ENCODE data around the gene HPS1.

DNA sequence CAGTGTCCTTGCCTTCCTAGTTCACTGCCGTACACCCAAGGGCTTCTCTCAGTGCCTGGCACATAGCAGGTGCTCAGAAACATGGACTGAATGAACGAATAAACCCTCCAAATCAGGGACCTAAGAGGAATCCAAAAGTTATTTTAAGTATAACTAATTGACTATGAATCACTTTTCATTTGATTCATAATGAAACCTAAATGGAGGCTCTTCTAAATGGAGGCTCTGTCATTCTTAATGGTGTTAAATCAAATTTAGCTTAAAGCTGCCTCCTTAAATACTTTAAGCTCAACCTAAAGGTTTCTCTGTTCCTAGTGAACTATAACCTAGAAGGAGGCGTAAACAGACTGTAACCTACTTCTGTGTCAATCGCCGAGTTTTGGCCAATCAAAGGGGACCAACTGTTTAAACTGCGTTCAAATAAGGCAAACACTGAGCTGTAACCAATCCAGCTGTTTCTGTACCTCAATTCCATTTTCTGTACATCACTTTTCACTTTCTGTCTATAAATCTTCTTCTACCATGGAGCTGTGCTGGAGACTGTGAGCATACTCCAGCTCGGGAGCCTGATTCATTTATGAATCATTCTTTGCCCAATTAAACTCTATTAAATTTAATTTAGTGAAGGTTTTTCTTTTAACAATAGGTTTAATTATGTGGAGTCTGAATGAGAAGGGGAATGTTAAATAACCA, 42.8 kb downstream of the HPS1 start:
- TF ChIP-seq, protein P1, sequence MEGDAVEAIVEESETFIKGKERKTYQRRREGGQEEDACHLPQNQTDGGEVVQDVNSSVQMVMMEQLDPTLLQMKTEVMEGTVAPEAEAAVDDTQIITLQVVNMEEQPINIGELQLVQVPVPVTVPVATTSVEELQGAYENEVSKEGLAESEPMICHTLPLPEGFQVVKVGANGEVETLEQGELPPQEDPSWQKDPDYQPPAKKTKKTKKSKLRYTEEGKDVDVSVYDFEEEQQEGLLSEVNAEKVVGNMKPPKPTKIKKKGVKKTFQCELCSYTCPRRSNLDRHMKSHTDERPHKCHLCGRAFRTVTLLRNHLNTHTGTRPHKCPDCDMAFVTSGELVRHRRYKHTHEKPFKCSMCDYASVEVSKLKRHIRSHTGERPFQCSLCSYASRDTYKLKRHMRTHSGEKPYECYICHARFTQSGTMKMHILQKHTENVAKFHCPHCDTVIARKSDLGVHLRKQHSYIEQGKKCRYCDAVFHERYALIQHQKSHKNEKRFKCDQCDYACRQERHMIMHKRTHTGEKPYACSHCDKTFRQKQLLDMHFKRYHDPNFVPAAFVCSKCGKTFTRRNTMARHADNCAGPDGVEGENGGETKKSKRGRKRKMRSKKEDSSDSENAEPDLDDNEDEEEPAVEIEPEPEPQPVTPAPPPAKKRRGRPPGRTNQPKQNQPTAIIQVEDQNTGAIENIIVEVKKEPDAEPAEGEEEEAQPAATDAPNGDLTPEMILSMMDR (IDR thresholded peaks at IDR 0.05; ENCODE audit: insufficient read depth, low read depth, low read length), result no peak
- TF ChIP-seq EZH2 (IDR thresholded peaks at IDR 0.05; ENCODE audit: insufficient read depth, low read length), result no peak
